ENCODE data around the gene ARHGAP32. TPM values are rescaled to one million over a fixed set of nuclear protein-coding genes. Genes with fewer than 3 reads are reported as not detected.

Gene ARHGAP32
- total and polyA plus RNA-seq, 2 experiments from 2014 or later = 9.9 to 17.3 TPM

DNA sequence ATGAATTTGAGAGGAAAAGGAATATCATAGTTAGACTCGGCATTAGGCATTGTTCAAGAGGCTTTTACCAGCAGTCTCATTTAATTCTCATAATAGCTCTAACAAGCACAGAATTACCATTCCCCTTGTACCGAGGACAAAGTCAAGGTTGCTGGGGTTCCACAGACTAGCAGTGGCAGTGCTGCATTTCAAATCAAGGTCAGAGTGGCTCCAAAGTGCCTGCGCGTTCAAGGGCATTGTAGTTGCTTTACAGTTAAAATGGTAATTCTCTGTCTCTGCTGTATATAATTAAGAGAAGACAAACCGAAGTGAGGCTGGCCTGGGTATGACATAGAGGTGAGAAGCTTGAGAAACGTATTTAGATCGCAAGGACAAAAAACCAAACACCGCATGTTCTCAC is 209.1 kb downstream of the ARHGAP32 start:
- Histone ChIP-seq H2AFZ (no peak overlapping the region), H3K27me3 (no peaks in the 10 kb centered on the region), H3K4me3 (no peak overlapping the region), H3K4me2 (no peak overlapping the region), H3K9me2 (replicated peaks; ENCODE audit: insufficient read depth) (no peaks in the 10 kb centered on the region), H3K36me3 (replicated peaks; ENCODE audit: insufficient read depth, low read depth) (peaks cover 3% of the 10 kb centered on the region), H3K9me3 (ENCODE audit: low read depth) (no peaks in the 10 kb centered on the region), H3K4me1 (ENCODE audit: insufficient read depth) (no peaks in the 10 kb centered on the region), H4K20me1 (ENCODE audit: insufficient read depth, poor library complexity, severe bottlenecking) (no peaks in the 10 kb centered on the region), H3K79me2 (no peaks in the 10 kb centered on the region), H3K27ac (no peak overlapping the region)
- TF ChIP-seq, protein P1, sequence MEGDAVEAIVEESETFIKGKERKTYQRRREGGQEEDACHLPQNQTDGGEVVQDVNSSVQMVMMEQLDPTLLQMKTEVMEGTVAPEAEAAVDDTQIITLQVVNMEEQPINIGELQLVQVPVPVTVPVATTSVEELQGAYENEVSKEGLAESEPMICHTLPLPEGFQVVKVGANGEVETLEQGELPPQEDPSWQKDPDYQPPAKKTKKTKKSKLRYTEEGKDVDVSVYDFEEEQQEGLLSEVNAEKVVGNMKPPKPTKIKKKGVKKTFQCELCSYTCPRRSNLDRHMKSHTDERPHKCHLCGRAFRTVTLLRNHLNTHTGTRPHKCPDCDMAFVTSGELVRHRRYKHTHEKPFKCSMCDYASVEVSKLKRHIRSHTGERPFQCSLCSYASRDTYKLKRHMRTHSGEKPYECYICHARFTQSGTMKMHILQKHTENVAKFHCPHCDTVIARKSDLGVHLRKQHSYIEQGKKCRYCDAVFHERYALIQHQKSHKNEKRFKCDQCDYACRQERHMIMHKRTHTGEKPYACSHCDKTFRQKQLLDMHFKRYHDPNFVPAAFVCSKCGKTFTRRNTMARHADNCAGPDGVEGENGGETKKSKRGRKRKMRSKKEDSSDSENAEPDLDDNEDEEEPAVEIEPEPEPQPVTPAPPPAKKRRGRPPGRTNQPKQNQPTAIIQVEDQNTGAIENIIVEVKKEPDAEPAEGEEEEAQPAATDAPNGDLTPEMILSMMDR (IDR thresholded peaks at IDR 0.05; ENCODE audit: poor library complexity) = no peak
- TF ChIP-seq EZH2phosphoT487 (IDR thresholded peaks at IDR 0.05; ENCODE audit: low read depth, severe bottlenecking, unreplicated experiment) = no peak
- no peak for TF ChIP-seq EZH2 (IDR thresholded peaks at IDR 0.05; ENCODE audit: borderline replicate concordance)
- 98% methylated on average over 8 of the region's 8 CpGs for WGBS (ENCODE audit: low lambda C conversion rate, missing lambda C conversion rate)
- no peak for DNase-seq (ENCODE audit: low spot score)

DNA sequence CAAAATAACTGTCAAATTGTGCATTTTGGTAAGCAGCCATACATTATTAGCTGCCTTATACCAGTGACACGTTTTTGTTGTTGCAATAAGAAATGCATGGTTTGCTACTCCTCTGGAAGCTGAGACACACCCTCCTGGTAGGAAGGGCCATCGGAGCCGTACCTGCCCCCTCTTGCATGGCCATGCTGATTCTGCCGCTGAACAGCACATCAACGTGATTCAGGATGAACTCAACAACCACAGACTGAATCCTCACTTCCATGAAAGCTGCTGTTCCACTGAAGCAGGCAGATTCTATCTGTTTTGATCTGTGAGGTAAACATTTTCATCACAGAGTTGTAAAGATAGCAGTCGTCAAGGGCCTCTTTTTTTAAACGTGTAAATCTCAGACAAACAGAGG is 210.9 kb downstream of the ARHGAP32 start:
- TF ChIP-seq, protein P1 (IDR thresholded peaks at IDR 0.05; ENCODE audit: poor library complexity) = no peak
- no peak for TF ChIP-seq EZH2 (IDR thresholded peaks at IDR 0.05; ENCODE audit: borderline replicate concordance)
- no peak for TF ChIP-seq EZH2phosphoT487 (IDR thresholded peaks at IDR 0.05; ENCODE audit: low read depth, severe bottlenecking, unreplicated experiment)
- peak; percentile 10 for DNase-seq (ENCODE audit: low spot score)
- WGBS (ENCODE audit: low lambda C conversion rate, missing lambda C conversion rate) = 58% methylated on average over 7 of the region's 7 CpGs
- Histone ChIP-seq H3K4me1 (ENCODE audit: insufficient read depth) (no peaks in the 10 kb centered on the region), H3K79me2 (no peaks in the 10 kb centered on the region), H2AFZ (no peak overlapping the region), H3K4me3 (no peak overlapping the region), H3K36me3 (replicated peaks; ENCODE audit: insufficient read depth, low read depth) (peaks cover 3% of the 10 kb centered on the region), H4K20me1 (ENCODE audit: insufficient read depth, poor library complexity, severe bottlenecking) (no peaks in the 10 kb centered on the region), H3K27ac (no peak overlapping the region), H3K9me2 (replicated peaks; ENCODE audit: insufficient read depth) (no peaks in the 10 kb centered on the region), H3K4me2 (no peak overlapping the region), H3K9me3 (ENCODE audit: low read depth) (no peaks in the 10 kb centered on the region), H3K27me3 (no peaks in the 10 kb centered on the region)

DNA sequence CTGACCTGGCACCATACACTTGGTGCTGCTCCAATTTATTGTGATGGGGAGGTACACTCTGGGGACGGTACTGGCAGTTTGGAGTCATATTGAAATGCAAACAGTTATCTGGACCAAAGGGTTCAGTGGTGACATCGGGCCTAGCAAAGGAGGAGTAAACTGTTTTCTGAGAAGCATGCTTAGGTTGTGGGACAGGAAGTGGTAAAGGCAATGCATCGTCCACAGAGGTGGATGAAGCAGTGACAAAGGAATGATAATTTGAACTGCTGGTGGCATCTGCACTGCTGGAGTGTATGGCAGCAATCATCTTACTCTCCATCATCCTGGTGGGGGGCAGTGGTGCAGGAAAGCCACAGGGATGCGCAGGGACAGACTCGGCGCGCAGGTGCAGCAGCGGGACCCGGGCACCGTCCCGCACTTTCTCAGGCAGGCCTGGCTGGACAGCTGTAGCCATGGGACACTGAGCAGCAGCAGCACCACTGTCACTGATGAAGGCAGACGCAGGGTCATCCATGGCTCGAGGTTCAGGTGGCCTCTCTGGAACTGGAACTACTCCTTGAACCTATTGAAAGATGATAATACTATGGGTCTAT is 221.4 kb downstream of the ARHGAP32 start:
- DNase-seq (ENCODE audit: low spot score) = no peak
- Histone ChIP-seq H3K4me3 (no peak overlapping the region), H3K9me2 (replicated peaks; ENCODE audit: insufficient read depth) (no peaks in the 10 kb centered on the region), H3K36me3 (replicated peaks; ENCODE audit: insufficient read depth, low read depth) (no peaks in the 10 kb centered on the region), H4K20me1 (ENCODE audit: insufficient read depth, poor library complexity, severe bottlenecking) (no peaks in the 10 kb centered on the region), H3K27ac (no peak overlapping the region), H3K9me3 (ENCODE audit: low read depth) (no peaks in the 10 kb centered on the region), H3K79me2 (no peaks in the 10 kb centered on the region), H3K27me3 (no peaks in the 10 kb centered on the region), H3K4me2 (no peak overlapping the region), H3K4me1 (ENCODE audit: insufficient read depth) (no peaks in the 10 kb centered on the region), H2AFZ (no peak overlapping the region)
- TF ChIP-seq, protein P1 (IDR thresholded peaks at IDR 0.05; ENCODE audit: poor library complexity) = no peak
- TF ChIP-seq EZH2 (IDR thresholded peaks at IDR 0.05; ENCODE audit: borderline replicate concordance) (no peak), EZH2phosphoT487 (IDR thresholded peaks at IDR 0.05; ENCODE audit: low read depth, severe bottlenecking, unreplicated experiment) (no peak)
- WGBS (ENCODE audit: low lambda C conversion rate, missing lambda C conversion rate) = 97% methylated on average over 13 of the region's 13 CpGs

All from hepatocyte (in vitro differentiated cells).